Astrocyte of the cerebellum (primary cell): ENCODE data around the gene DRAP1.

Experiments used
- DNase-seq: peaks from one replicate; pipeline ENCODE4 v3.0.0-alpha.2; 2011; ENCODE audit warnings: low read depth
- H3K4me3 ChIP-seq: 2 replicates; pipeline ENCODE4 v1.5.1; 2011; ENCODE audit warnings: mild to moderate bottlenecking, low read depth, low read length, moderate library complexity
- in situ Hi-C: cut with HindIII; loops from 2 replicates; pipeline ENCODE4 v1.10.0; 2017; ENCODE audit warnings: low sequenced_read_pairs
- TF ChIP-seq, protein P1 (sequence below): IDR thresholded peaks from 2 replicates; pipeline ENCODE4 v1.5.1; 2012; ENCODE audit warnings: low read length, low read depth, moderate library complexity, mild to moderate bottlenecking; ENCODE audit errors: missing control alignments

DRAP1 gene

DNA sequence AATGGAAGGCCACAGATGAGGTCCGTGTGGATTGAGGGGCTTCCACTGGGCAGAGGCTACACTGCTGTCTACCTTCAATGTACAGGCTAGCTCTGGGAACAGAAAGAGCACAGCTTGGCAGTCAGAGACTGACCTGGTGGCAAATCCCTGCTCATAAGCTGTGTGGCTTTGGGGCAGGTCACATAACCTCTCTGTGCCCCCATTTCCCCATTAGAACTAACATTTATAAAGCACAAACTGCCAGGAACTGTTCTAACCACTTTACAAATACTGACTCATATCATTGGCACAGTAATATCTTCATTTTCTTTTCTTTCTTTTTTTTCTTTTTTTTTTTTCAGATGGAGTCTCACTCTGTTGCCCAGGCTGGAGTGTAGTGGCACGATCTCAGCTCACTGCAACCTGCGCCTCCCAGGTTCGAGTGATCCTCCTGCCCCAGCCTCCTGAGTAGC, 22.2 kb upstream of the DRAP1 start:
- TF ChIP-seq, protein P1, sequence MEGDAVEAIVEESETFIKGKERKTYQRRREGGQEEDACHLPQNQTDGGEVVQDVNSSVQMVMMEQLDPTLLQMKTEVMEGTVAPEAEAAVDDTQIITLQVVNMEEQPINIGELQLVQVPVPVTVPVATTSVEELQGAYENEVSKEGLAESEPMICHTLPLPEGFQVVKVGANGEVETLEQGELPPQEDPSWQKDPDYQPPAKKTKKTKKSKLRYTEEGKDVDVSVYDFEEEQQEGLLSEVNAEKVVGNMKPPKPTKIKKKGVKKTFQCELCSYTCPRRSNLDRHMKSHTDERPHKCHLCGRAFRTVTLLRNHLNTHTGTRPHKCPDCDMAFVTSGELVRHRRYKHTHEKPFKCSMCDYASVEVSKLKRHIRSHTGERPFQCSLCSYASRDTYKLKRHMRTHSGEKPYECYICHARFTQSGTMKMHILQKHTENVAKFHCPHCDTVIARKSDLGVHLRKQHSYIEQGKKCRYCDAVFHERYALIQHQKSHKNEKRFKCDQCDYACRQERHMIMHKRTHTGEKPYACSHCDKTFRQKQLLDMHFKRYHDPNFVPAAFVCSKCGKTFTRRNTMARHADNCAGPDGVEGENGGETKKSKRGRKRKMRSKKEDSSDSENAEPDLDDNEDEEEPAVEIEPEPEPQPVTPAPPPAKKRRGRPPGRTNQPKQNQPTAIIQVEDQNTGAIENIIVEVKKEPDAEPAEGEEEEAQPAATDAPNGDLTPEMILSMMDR: no peak
- no peak overlapping the region for H3K4me3 ChIP-seq
- no peak for DNase-seq
- in situ Hi-C loops: no loop called here

DNA sequence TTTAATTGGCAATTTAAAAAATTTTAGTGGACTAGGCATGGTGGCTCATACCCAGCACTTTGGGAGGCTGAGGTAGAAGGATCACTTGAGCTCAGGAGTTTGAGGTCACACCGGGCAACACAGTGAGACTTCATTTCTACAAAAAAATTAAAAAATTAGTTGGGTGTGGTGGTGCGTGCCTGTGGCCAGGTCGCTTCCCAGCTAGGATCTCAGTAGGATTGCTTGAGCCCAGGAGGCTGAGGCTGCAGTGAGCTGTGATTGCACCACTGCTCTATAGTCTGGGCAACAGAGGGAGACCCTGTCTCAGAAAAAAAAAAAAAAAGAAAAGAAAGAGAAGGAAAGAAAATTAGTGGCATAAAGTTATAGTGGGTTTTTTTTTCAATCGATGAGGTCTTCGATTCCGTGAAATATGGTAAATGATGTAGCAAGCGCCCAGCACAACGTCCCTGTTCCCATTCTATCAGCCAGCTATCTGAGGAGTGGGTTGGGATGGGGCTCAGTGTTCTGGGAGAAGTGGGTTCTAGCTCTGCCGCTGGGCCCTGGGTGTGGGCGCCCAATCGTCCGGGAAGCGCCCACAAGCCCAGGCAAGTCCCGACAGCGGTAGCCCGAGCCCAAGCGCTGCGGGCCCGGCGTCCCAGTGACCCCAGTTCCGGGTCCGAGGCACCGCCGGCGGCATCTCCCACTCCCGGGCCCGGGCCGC, 20.4 kb upstream of the DRAP1 start:
- DNase-seq: no peak
- TF ChIP-seq, protein P1: no peak
- in situ Hi-C loops: no loop called here
- H3K4me3 ChIP-seq: peak overlapping the region; percentile 70

- in situ Hi-C loops: no loop called here
- TF ChIP-seq, protein P1: no peak
- peak overlapping the region; percentile 70 for H3K4me3 ChIP-seq
- DNase-seq: no peak
Measured at GRCh38 chr11:65899356-65900124, 19.7 kb upstream of the DRAP1 start.

DNA sequence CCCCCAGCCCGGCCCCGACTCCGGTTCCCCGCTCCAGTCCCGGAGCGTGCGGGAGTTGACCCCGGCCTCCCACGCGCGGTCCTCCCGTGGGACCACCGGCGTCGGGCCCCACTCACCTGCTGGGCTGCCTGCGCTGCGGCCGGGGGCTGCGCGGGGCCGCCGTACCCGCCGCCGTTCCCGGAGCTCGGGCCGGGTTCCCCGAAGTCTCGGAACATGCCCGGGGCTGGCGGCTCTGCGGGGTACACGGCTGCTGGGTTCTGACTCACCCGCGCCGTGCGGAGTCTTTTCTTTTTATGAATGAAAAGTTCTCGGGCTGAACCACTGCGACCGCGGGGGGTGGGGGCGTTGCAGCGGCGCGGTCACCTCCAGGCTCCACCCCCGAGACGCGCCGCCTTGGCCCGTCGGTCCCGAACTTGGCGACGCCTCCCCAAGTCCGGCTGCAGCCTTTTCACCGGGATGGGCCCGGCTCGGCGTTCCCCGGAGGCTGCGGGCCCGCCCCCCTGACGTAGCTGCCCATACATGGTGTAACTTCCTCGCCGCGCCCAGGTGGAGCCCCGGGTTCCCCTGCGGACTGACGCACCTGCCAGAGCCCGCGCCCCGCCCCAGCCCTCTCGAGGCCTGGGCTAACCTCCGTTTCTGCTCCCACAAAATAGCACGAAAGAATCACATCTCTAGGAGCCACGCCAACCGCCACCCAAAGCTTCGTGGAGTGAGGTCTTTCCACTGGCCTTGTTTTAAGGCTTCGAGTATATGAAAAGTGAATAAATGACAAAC, 18.9 kb upstream of the DRAP1 start, which contains the start of gene FOSL1:
FOSL1 (minus strand) TSS at position 264 of the 774 bp plus-strand sequence; CDS start at position 215, 49 bp downstream.
- TF ChIP-seq, protein P1: no peak
- in situ Hi-C loops: no loop called here
- H3K4me3 ChIP-seq: peak within 1 kb of the TSS; percentile 70
- peak; percentile 84 for DNase-seq

GRCh38 chr11:65900899-65901180, 18.4 kb upstream of the DRAP1 start:
- no peak for DNase-seq
- TF ChIP-seq, protein P1: no peak
- peak overlapping the region; percentile 70 for H3K4me3 ChIP-seq
- in situ Hi-C loops: no loop called here

- TF ChIP-seq, protein P1: no peak
- no peak for DNase-seq
- in situ Hi-C loops: no loop called here
- no peak overlapping the region for H3K4me3 ChIP-seq
Measured at GRCh38 chr11:65903068-65903481, 16.2 kb upstream of the DRAP1 start.
